Activated naive CD4-positive, alpha-beta T cell treated with anti-CD3 and anti-CD28 coated beads, Interleukin-2, amount 50 U/mL, for 24 hours (primary cell): ENCODE measurements around the gene DAPK1.

Experiments
- H3K27ac Mint-ChIP-seq: one replicate; pipeline ENCODE4 v1.8.0; 2021; ENCODE audit warnings: mild to moderate bottlenecking, mixed read lengths
- H3K27me3 Mint-ChIP-seq: one replicate; pipeline ENCODE4 v1.8.0; 2021; ENCODE audit warnings: mixed read lengths
- H3K36me3 Mint-ChIP-seq: one replicate; pipeline ENCODE4 v1.8.0; 2021; ENCODE audit warnings: mixed read lengths
- H3K4me1 Mint-ChIP-seq: one replicate; pipeline ENCODE4 v1.8.0; 2021; ENCODE audit warnings: mixed read lengths
- H3K4me3 Mint-ChIP-seq: one replicate; pipeline ENCODE4 v1.8.0; 2021; ENCODE audit warnings: mild to moderate bottlenecking, mixed read lengths
- H3K9me3 Mint-ChIP-seq: one replicate; pipeline ENCODE4 v1.8.0; 2021; ENCODE audit warnings: mixed read lengths

The DAPK1 gene

DNA sequence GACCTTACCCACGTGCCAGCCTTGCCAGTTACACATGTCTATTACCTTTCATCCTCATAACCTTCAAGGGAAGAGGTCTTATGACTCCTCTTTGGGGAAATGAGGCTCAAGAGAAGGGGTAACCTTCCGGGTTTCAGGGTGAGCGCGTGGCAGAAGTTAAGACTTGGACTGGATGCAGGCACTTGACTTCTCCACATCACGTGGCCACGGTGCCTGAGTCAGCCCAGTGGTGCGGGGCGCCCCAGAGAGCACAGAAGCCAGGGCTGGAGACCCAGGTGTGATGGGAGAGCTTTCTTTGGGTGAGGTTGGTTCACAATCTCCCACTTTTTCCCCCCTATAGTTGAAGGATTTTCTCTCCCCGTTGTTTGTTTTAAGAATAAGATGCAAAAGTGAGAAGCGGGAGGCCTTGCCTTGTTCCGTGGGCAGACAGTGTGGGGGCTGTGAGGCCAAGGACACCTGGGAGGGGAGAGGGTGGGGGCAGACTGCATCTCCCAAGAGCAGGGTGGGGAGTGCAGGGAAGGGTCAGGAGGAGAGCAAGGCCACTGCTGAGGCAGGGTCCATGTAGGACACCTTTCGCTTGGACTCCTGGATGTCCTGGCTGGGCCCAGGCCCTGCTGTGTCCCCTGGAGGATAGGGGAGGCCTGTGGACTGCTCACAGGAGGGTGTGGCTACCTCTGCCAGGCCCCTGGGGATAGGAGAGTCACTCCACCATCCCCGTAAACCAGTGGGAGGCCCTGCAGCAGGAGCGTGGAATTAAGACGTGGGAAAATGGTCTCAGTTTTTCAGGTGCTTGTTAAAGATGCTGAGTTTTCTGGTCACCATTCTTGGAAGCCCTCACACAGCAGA, 138.2 kb downstream of the DAPK1 start:
- no peak overlapping the region for H3K27ac Mint-ChIP-seq
- H3K4me3 Mint-ChIP-seq = no peak overlapping the region
- H3K9me3 Mint-ChIP-seq = no peaks in the 10 kb centered on the region
- no peaks in the 10 kb centered on the region for H3K27me3 Mint-ChIP-seq
- no peaks in the 10 kb centered on the region for H3K36me3 Mint-ChIP-seq
- H3K4me1 Mint-ChIP-seq = no peaks in the 10 kb centered on the region

DNA sequence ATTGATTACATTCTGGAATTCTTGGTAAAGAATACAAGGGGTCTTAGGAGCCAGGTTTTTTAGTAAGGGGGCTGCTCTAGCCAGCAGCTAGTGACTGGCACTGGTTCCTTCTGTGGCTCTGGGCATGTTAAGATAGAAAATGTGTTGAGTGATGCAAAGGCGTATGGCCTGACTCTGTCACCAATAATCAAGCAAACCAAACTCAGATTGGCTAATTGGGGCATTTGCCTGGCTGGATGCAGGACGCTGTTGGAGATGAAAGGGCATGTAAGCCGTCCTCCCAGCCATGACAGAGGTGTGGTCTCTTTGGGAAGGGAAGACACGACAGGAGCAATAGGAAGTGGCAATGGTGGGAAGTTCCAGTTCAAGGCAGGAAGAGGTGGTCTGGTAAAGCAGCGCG, 140.6 kb downstream of the DAPK1 start:
- Mint-ChIP-seq H3K4me3 (no peak overlapping the region), H3K27me3 (no peaks in the 10 kb centered on the region), H3K27ac (no peak overlapping the region), H3K36me3 (no peaks in the 10 kb centered on the region), H3K4me1 (peaks cover 5% of the 10 kb centered on the region), H3K9me3 (no peaks in the 10 kb centered on the region)

- no peak overlapping the region for H3K4me3 Mint-ChIP-seq
- no peak overlapping the region for H3K27ac Mint-ChIP-seq
- no peaks in the 10 kb centered on the region for H3K36me3 Mint-ChIP-seq
- no peaks in the 10 kb centered on the region for H3K27me3 Mint-ChIP-seq
- H3K9me3 Mint-ChIP-seq = no peaks in the 10 kb centered on the region
- H3K4me1 Mint-ChIP-seq = peaks cover 5% of the 10 kb centered on the region
Measured at GRCh38 chr9:87639949-87640348, 142.3 kb downstream of the DAPK1 start.

GRCh38 chr9:87640385-87640795, 142.7 kb downstream of the DAPK1 start:
- no peak overlapping the region for H3K4me3 Mint-ChIP-seq
- H3K27ac Mint-ChIP-seq = no peak overlapping the region
- H3K27me3 Mint-ChIP-seq = no peaks in the 10 kb centered on the region
- no peaks in the 10 kb centered on the region for H3K36me3 Mint-ChIP-seq
- H3K4me1 Mint-ChIP-seq = peaks cover 5% of the 10 kb centered on the region
- no peaks in the 10 kb centered on the region for H3K9me3 Mint-ChIP-seq

DNA sequence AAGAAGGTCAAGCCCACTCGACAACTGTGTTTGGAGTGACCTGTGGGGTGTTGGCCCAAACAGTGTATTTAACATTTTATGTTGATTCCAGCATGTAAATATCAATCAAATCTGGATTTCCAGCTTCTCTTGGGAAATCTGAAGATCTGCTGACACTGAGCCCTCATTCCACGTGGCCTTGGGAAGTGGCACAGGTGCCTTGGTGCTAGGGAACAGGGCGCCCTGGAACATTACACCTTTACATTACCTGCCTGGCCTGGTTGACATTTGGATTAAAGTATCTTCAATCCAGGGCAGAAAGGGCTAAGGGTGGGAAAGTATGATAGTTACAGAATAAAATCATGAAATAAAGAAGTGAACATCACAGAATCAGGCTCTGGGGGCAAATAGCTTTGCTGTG, 143.4 kb downstream of the DAPK1 start:
- Mint-ChIP-seq H3K27ac (no peak overlapping the region), H3K4me1 (peaks cover 5% of the 10 kb centered on the region), H3K4me3 (no peak overlapping the region), H3K36me3 (no peaks in the 10 kb centered on the region), H3K27me3 (no peaks in the 10 kb centered on the region), H3K9me3 (no peaks in the 10 kb centered on the region)

DNA sequence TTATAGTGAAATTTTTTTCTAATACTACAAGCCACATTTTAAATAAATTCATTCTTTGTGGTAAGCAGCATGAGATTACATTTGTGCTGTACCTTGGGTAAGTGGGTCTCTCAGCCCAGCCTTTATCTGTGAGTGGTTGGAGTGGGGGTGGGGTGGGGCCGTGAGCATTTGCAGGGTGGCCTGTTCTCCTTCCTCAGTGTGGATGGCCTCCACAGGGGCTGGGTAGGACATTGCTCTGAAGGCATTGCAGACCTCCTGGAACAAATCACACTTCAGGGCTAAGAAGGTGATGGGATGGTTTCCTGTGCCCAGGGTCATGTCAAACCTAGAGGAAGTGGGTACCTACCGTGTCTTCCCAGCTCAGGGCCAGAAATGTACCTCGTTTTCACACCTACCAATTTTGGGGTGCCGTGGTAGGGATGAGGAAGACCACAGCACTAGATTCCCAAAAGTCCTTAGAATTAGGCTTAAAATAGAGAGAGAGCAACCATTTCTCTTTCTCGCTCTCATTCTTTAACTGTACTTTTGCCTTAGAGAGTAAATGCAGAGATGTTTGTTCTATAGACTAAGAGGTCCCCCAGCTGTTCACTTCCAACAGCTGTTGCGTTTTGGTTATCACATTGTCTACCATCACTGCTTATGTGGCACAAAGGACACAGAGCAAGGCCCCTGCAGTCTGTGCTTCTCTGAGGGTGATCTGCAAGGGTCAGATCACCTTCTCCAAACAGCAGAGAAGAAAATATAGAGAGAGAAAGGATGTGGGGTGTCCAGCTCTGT, 144.9 kb downstream of the DAPK1 start:
- H3K4me1 Mint-ChIP-seq = peaks cover 5% of the 10 kb centered on the region
- no peak overlapping the region for H3K4me3 Mint-ChIP-seq
- H3K27ac Mint-ChIP-seq = no peak overlapping the region
- no peaks in the 10 kb centered on the region for H3K9me3 Mint-ChIP-seq
- no peaks in the 10 kb centered on the region for H3K27me3 Mint-ChIP-seq
- no peaks in the 10 kb centered on the region for H3K36me3 Mint-ChIP-seq

GRCh38 chr9:87643107-87643650, 145.5 kb downstream of the DAPK1 start:
- Mint-ChIP-seq H3K36me3 (no peaks in the 10 kb centered on the region), H3K27ac (no peak overlapping the region)

GRCh38 chr9:87643778-87644570, 146.3 kb downstream of the DAPK1 start:
- Mint-ChIP-seq H3K9me3 (no peaks in the 10 kb centered on the region), H3K27me3 (no peaks in the 10 kb centered on the region), H3K4me3 (no peak overlapping the region), H3K27ac (no peak overlapping the region), H3K4me1 (peaks cover 5% of the 10 kb centered on the region), H3K36me3 (no peaks in the 10 kb centered on the region)

More at GRCh38 chr9:87643107-87643650, 145.5 kb downstream of the DAPK1 start:
- H3K27me3 Mint-ChIP-seq = no peaks in the 10 kb centered on the region
- H3K4me3 Mint-ChIP-seq = no peak overlapping the region
- no peaks in the 10 kb centered on the region for H3K9me3 Mint-ChIP-seq
- H3K4me1 Mint-ChIP-seq = peaks cover 5% of the 10 kb centered on the region

DNA sequence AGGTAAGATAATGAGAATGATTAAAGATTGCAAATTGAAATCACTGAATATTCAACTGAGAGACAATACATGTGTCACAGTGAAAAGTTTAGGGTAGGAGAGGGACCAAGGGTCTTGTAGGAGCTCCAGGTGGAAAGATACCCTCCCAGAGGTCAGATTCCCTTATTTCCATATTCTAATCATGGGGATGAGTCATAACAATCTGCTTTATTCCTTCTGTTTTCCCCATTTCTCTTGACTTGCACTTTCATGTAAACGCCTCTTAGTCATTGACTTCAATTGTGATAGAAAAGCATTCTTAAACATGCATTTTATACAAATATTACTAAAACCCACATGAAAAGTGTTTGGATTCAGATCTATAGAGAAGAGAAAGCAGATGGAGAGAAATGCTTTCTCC, 147.0 kb downstream of the DAPK1 start:
- no peaks in the 10 kb centered on the region for H3K9me3 Mint-ChIP-seq
- H3K36me3 Mint-ChIP-seq = no peaks in the 10 kb centered on the region
- no peak overlapping the region for H3K27ac Mint-ChIP-seq
- H3K4me3 Mint-ChIP-seq = no peak overlapping the region
- H3K27me3 Mint-ChIP-seq = no peaks in the 10 kb centered on the region
- H3K4me1 Mint-ChIP-seq = peaks cover 5% of the 10 kb centered on the region

DNA sequence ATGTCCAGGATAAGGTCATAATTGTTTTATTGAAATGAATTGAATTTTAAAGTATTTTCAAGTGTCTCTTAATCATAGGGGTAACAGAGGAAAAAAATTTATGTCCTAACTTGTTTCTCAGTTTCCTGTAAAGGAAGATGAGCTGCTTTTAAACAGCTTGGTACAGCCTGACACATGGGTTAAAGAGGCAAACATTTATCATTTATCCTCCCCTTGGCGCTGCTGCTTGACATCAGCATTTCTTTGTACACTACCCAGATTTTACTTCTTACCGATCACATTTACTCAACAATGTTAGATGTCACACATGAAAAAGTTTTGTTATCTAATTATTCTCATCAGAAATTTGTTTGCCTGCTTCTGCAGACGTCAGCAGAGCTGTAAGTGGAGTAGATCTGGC, 148.9 kb downstream of the DAPK1 start:
- no peak overlapping the region for H3K27ac Mint-ChIP-seq
- no peaks in the 10 kb centered on the region for H3K36me3 Mint-ChIP-seq
- no peaks in the 10 kb centered on the region for H3K9me3 Mint-ChIP-seq
- no peak overlapping the region for H3K4me3 Mint-ChIP-seq
- no peaks in the 10 kb centered on the region for H3K27me3 Mint-ChIP-seq
- H3K4me1 Mint-ChIP-seq = peaks cover 5% of the 10 kb centered on the region

- Mint-ChIP-seq H3K36me3 (no peaks in the 10 kb centered on the region), H3K27me3 (no peaks in the 10 kb centered on the region), H3K4me1 (peaks cover under 1% of the 10 kb centered on the region), H3K9me3 (no peaks in the 10 kb centered on the region), H3K4me3 (no peak overlapping the region), H3K27ac (no peak overlapping the region)
Measured at GRCh38 chr9:87647114-87647513, 149.4 kb downstream of the DAPK1 start.

- Mint-ChIP-seq H3K9me3 (no peaks in the 10 kb centered on the region), H3K4me1 (no peaks in the 10 kb centered on the region), H3K4me3 (no peak overlapping the region), H3K27ac (no peak overlapping the region), H3K27me3 (peaks cover 1% of the 10 kb centered on the region), H3K36me3 (no peaks in the 10 kb centered on the region)
Measured at GRCh38 chr9:87648606-87649005, 150.9 kb downstream of the DAPK1 start.

- no peak overlapping the region for H3K27ac Mint-ChIP-seq
- H3K9me3 Mint-ChIP-seq = no peaks in the 10 kb centered on the region
- no peaks in the 10 kb centered on the region for H3K4me1 Mint-ChIP-seq
- H3K27me3 Mint-ChIP-seq = peaks cover 1% of the 10 kb centered on the region
- no peaks in the 10 kb centered on the region for H3K36me3 Mint-ChIP-seq
- H3K4me3 Mint-ChIP-seq = no peak overlapping the region
Measured at GRCh38 chr9:87650611-87651295, 153.1 kb downstream of the DAPK1 start.

DNA sequence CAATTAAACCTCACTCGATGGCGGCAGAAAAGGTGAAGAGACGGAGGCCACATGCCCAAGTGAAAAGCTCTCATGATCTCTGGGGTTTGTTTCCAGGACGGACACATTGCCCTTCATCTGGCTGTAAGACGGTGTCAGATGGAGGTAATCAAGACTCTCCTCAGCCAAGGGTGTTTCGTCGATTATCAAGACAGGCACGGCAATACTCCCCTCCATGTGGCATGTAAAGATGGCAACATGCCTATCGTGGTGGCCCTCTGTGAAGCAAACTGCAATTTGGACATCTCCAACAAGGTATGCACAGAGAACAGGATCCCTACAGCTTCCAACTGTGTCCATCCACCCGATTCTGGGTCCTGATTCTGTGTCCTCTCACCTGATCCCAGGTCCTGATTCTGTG, 153.8 kb downstream of the DAPK1 start:
- no peak overlapping the region for H3K27ac Mint-ChIP-seq
- no peaks in the 10 kb centered on the region for H3K36me3 Mint-ChIP-seq
- no peaks in the 10 kb centered on the region for H3K4me1 Mint-ChIP-seq
- peaks cover 1% of the 10 kb centered on the region for H3K27me3 Mint-ChIP-seq
- H3K4me3 Mint-ChIP-seq = no peak overlapping the region
- no peaks in the 10 kb centered on the region for H3K9me3 Mint-ChIP-seq

- Mint-ChIP-seq H3K4me1 (no peaks in the 10 kb centered on the region), H3K9me3 (no peaks in the 10 kb centered on the region), H3K36me3 (no peaks in the 10 kb centered on the region), H3K27ac (no peak overlapping the region), H3K4me3 (no peak overlapping the region), H3K27me3 (peaks cover 1% of the 10 kb centered on the region)
Measured at GRCh38 chr9:87653941-87654340, 156.3 kb downstream of the DAPK1 start.
